Daoy (cell line): Measurements from ENCODE around the gene FOXC2. TPM values are rescaled to one million over a fixed set of nuclear protein-coding genes. Genes with fewer than 3 reads are reported as not detected.
A peak's percentile ranks its signal among the peaks of the same experiment; 100 is the strongest.

Experiments
- DNase-seq: peaks from one replicate; pipeline ENCODE4 v3.0.0-alpha.2; 2015; ENCODE audit warnings: low read depth
- total RNA-seq: library from RNA; depleted of rRNA; stranded (reverse); fragments of >200 nt; shearing (Covaris generic); gene quantifications from 2 replicates; pipeline ENCODE4 v1.2.3, GENCODE V29; 2014

FOXC2 gene
- total RNA-seq, 1 experiment from 2014 or later = 5.4 TPM

- no peak for DNase-seq
Measured at GRCh38 chr16:86556576-86556975, 10.1 kb upstream of the FOXC2 start.

- DNase-seq = no peak
Measured at GRCh38 chr16:86557587-86557986, 9.0 kb upstream of the FOXC2 start.

GRCh38 chr16:86558355-86559193, 8.1 kb upstream of the FOXC2 start:
- DNase-seq = no peak

GRCh38 chr16:86559802-86560305, 6.8 kb upstream of the FOXC2 start:
- no peak for DNase-seq

GRCh38 chr16:86562356-86562755, 4.3 kb upstream of the FOXC2 start:
- no peak for DNase-seq

GRCh38 chr16:86563469-86564345, 2.9 kb upstream of the FOXC2 start:
- DNase-seq = peak; percentile 87

GRCh38 chr16:86565181-86565631, 1.4 kb upstream of the FOXC2 start:
- no peak for DNase-seq

GRCh38 chr16:86565644-86566511, 751 bp upstream of the FOXC2 start:
- no peak for DNase-seq

- peak; percentile 77 for DNase-seq
Measured at GRCh38 chr16:86566966-86567700, 504 bp downstream of the FOXC2 start.

- peak; percentile 56 for DNase-seq
Measured at GRCh38 chr16:86567701-86568581, 1.3 kb downstream of the FOXC2 start.

- DNase-seq = no peak
Measured at GRCh38 chr16:86568677-86569623, 2.3 kb downstream of the FOXC2 start.

- no peak for DNase-seq
Measured at GRCh38 chr16:86569701-86570447, 3.2 kb downstream of the FOXC2 start.

- DNase-seq = no peak
Measured at GRCh38 chr16:86570558-86571529, 4.2 kb downstream of the FOXC2 start.

GRCh38 chr16:86571530-86571915, 4.9 kb downstream of the FOXC2 start:
- DNase-seq = no peak

- no peak for DNase-seq
Measured at GRCh38 chr16:86572041-86572521, 5.5 kb downstream of the FOXC2 start.

- DNase-seq = no peak
Measured at GRCh38 chr16:86572606-86573005, 6.0 kb downstream of the FOXC2 start.
